Neuronal stem cell (in vitro differentiated cells): ENCODE measurements around the gene PIR.
A peak's percentile ranks its signal among the peaks of the same experiment; 100 is the strongest.

Source experiments
- DNase-seq: peaks from one replicate; pipeline ENCODE4 v3.0.0-alpha.2; 2013; ENCODE audit warnings: low spot score
- H2AFZ ChIP-seq: one replicate; pipeline ENCODE4 v1.6.1; 2013; ENCODE audit warnings: mild to moderate bottlenecking, low read length, inconsistent platforms
- H2AK5ac ChIP-seq: 2 replicates; pipeline ENCODE4 v1.6.1; 2013; ENCODE audit warnings: low read depth, mild to moderate bottlenecking, inconsistent platforms, low read length, moderate library complexity, mixed read lengths
- H2BK120ac ChIP-seq: 2 replicates; pipeline ENCODE4 v1.6.1; 2013; ENCODE audit warnings: low read depth, mild to moderate bottlenecking, inconsistent platforms, low read length, moderate library complexity, mixed read lengths
- H2BK12ac ChIP-seq: one replicate; pipeline ENCODE4 v1.6.1; 2013; ENCODE audit warnings: low read length, inconsistent platforms
- H2BK15ac ChIP-seq: 2 replicates; pipeline ENCODE4 v1.6.1; 2013; ENCODE audit warnings: mild to moderate bottlenecking, low read length, inconsistent platforms, mixed read lengths
- H2BK5ac ChIP-seq: one replicate; pipeline ENCODE4 v1.6.1; 2013; ENCODE audit warnings: inconsistent platforms, mild to moderate bottlenecking, low read length, moderate library complexity
- H3K14ac ChIP-seq: one replicate; pipeline ENCODE4 v1.6.1; 2013; ENCODE audit warnings: low read length, inconsistent platforms
- H3K18ac ChIP-seq: 2 replicates; pipeline ENCODE4 v1.6.1; 2013; ENCODE audit warnings: low read length, inconsistent platforms
- H3K23ac ChIP-seq: 2 replicates; pipeline ENCODE4 v1.6.1; 2013; ENCODE audit warnings: low read depth, mild to moderate bottlenecking, mixed read lengths, low read length, inconsistent platforms; ENCODE audit not compliant: poor library complexity
- H3K27ac ChIP-seq: replicated peaks from 3 replicates; pipeline ENCODE4 v1.5.1; 2013; ENCODE audit warnings: low read length, inconsistent platforms
- H3K27me3 ChIP-seq, 3 experiments: 2 replicates each; pipeline ENCODE4 v1.6.1; 2013; ENCODE audit warnings: low read length in 3 of 3, mild to moderate bottlenecking in 2 of 3, inconsistent platforms in 1 of 3, low read depth in 1 of 3, mixed read lengths in 1 of 3, moderate library complexity in 1 of 3; ENCODE audit not compliant: control insufficient read depth in 3 of 3, insufficient read depth in 3 of 3
- H3K36me3 ChIP-seq, 2 donors: replicated peaks in 1 of 2; 2 replicates each; pipeline ENCODE4 v1.6.1; 2013; ENCODE audit warnings: low read length in 2 of 2; ENCODE audit not compliant: control insufficient read depth in 2 of 2, insufficient read depth in 2 of 2
- H3K4ac ChIP-seq: 2 replicates; pipeline ENCODE4 v1.6.1; 2013; ENCODE audit warnings: inconsistent platforms, mild to moderate bottlenecking, low read length, moderate library complexity
- H3K4me1 ChIP-seq, 2 donors: 1 replicate in 1 of 2; 2 replicates in 1 of 2; pipeline ENCODE4 v1.6.1; 2013; ENCODE audit warnings: low read length in 2 of 2, low read depth in 1 of 2; ENCODE audit not compliant: control insufficient read depth in 2 of 2, insufficient read depth in 1 of 2
- H3K4me2 ChIP-seq: one replicate; pipeline ENCODE4 v1.6.1; 2013; ENCODE audit warnings: mild to moderate bottlenecking, low read length, inconsistent platforms; ENCODE audit not compliant: insufficient read depth, poor library complexity, severe bottlenecking
- H3K4me3 ChIP-seq, 2 donors: 2 replicates each; pipeline ENCODE4 v1.5.1; 2013; ENCODE audit warnings: low read length in 2 of 2, mild to moderate bottlenecking in 2 of 2, inconsistent platforms in 1 of 2, moderate library complexity in 1 of 2
- H3K79me1 ChIP-seq: one replicate; pipeline ENCODE4 v1.6.1; 2013; ENCODE audit warnings: low read depth, mild to moderate bottlenecking, inconsistent platforms, low read length, moderate library complexity
- H3K9ac ChIP-seq: one replicate; pipeline ENCODE4 v1.6.1; 2013; ENCODE audit warnings: mild to moderate bottlenecking, low read depth, low read length, inconsistent platforms; ENCODE audit not compliant: poor library complexity
- H3K9me3 ChIP-seq, 2 donors: replicated peaks in 1 of 2; 2 replicates each; pipeline versions ENCODE3 to v1.6.1; 2013; ENCODE audit warnings: low read length in 2 of 2, mild to moderate bottlenecking in 2 of 2, inconsistent platforms in 1 of 2, low read depth in 1 of 2, mixed read lengths in 1 of 2, moderate library complexity in 1 of 2; ENCODE audit not compliant: control insufficient read depth in 2 of 2, insufficient read depth in 1 of 2
- H4K8ac ChIP-seq: one replicate; pipeline ENCODE4 v1.6.1; 2013; ENCODE audit warnings: low read depth, mild to moderate bottlenecking, inconsistent platforms, low read length, moderate library complexity
- H4K91ac ChIP-seq: one replicate; pipeline ENCODE4 v1.6.1; 2013; ENCODE audit warnings: low read length, low read depth, mild to moderate bottlenecking, inconsistent platforms; ENCODE audit not compliant: poor library complexity
- WGBS, 2 donors: extraction: QIAGEN DNeasy Blood & Tissue Kit; methylation state at CpG; one replicate each; pipeline ENCODE4 v1.1.7; 2013; ENCODE audit warnings: missing lambda C conversion rate in 2 of 2, mixed read lengths in 1 of 2; ENCODE audit not compliant: insufficient read length in 2 of 2, insufficient replicate concordance in 1 of 2; ENCODE audit errors: extremely low coverage in 2 of 2; 5-methylcytosine and 5-hydroxymethylcytosine counted together

The PIR gene

DNA sequence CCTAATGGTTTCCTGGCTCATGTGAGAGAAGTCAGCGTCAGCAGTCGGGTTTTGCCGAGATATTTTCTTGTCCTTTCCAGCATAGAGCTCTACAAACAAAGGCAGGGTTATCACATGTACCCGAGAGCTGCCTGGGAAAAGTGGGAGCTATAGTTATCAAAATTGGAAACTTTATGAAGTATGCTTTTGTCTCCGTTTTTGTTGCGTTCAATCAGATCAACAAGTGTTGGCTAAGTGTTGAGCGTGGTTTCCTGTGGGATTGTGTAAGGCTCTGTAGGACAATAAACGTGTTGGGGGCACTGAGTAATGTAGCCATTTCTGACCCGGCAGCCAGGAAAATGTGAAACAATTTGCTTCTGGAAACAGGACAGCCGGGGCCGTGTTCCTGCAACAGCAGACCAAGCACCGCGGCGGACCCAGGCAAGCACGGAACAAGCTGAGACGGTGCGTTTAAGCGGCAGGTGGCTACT lies 7.4 kb upstream of the PIR start, which contains the start of gene BMX:
TSS of gene BMX (plus strand) at position 311 of the 470 bp plus-strand sequence. CDS start 7,547 bp downstream, outside the sequence.
- H3K4me1 ChIP-seq: no peaks in the 10 kb centered on the region
- H3K27ac ChIP-seq: no peak within 1 kb of the TSS
- H2BK12ac ChIP-seq: no peak within 1 kb of the TSS
- H4K8ac ChIP-seq: no peak within 1 kb of the TSS
- no peaks in the 10 kb centered on the region for H3K79me1 ChIP-seq
- no peak within 1 kb of the TSS for H2BK5ac ChIP-seq
- no peak within 1 kb of the TSS for H3K14ac ChIP-seq
- peak within 1 kb of the TSS; percentile 14 for H2AFZ ChIP-seq
- H2BK15ac ChIP-seq: no peak within 1 kb of the TSS
- no peak within 1 kb of the TSS for H4K91ac ChIP-seq
- H2AK5ac ChIP-seq: no peak within 1 kb of the TSS
- no peaks in the 10 kb centered on the region for H3K36me3 ChIP-seq
- H3K4ac ChIP-seq: no peak within 1 kb of the TSS
- no peak within 1 kb of the TSS for H3K18ac ChIP-seq
- H3K9me3 ChIP-seq: no peaks in the 10 kb centered on the region
- WGBS, 2 donors: no CpG with 5 or more reads among the region's 18 CpGs
- H3K4me3 ChIP-seq: no peak within 1 kb of the TSS
- DNase-seq: no peak
- H3K4me2 ChIP-seq: no peak within 1 kb of the TSS
- no peak within 1 kb of the TSS for H2BK120ac ChIP-seq
- no peaks in the 10 kb centered on the region for H3K27me3 ChIP-seq
- no peak within 1 kb of the TSS for H3K23ac ChIP-seq
- no peak within 1 kb of the TSS for H3K9ac ChIP-seq

DNA sequence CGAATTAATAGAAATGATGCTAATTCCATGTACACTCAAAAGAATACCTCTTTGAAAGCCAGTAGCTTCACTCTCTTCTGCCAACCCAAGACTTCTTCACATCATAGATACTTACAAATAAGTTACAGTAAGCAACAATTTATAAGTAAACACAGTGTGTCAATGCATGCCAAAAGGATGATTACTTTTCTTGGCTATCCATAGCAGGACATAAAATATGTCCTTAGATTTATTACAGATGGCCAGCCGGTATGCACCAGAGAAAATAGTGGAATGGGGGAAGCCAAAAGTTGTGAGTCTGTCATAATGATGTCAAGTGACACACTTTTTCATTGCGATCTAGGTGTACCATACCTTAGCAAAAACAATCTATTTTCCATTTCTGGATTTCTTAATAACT lies 6.8 kb upstream of the PIR start:
- Histone ChIP-seq H3K79me1 (no peaks in the 10 kb centered on the region), H3K14ac (no peak overlapping the region), H3K4me3 (no peak overlapping the region), H3K18ac (no peak overlapping the region), H4K91ac (no peak overlapping the region), H3K4ac (no peak overlapping the region), H2BK12ac (no peak overlapping the region), H3K4me2 (no peak overlapping the region), H2BK5ac (no peak overlapping the region), H3K27ac (no peak overlapping the region), H3K9me3 (no peaks in the 10 kb centered on the region), H4K8ac (no peak overlapping the region), H3K27me3 (no peaks in the 10 kb centered on the region), H2BK120ac (no peak overlapping the region), H2AFZ (no peak overlapping the region), H3K23ac (no peak overlapping the region), H3K9ac (no peak overlapping the region), H2AK5ac (no peak overlapping the region), H3K4me1 (no peaks in the 10 kb centered on the region), H3K36me3 (no peaks in the 10 kb centered on the region), H2BK15ac (no peak overlapping the region)
- no peak for DNase-seq
- WGBS, 2 donors: no CpG with 5 or more reads among the region's 3 CpGs

GRCh38 chrX:15498741-15499140 lies 5.6 kb upstream of the PIR start:
- no peak overlapping the region for H3K23ac ChIP-seq
- no peaks in the 10 kb centered on the region for H3K79me1 ChIP-seq
- H2BK12ac ChIP-seq: no peak overlapping the region
- H2BK5ac ChIP-seq: no peak overlapping the region
- no peaks in the 10 kb centered on the region for H3K4me1 ChIP-seq
- H3K4ac ChIP-seq: no peak overlapping the region
- no peak overlapping the region for H3K14ac ChIP-seq
- no peak for DNase-seq
- H3K4me2 ChIP-seq: no peak overlapping the region
- H2AFZ ChIP-seq: peak overlapping the region; percentile 21
- no peak overlapping the region for H2BK15ac ChIP-seq
- H4K8ac ChIP-seq: no peak overlapping the region
- no peaks in the 10 kb centered on the region for H3K36me3 ChIP-seq
- H3K9ac ChIP-seq: no peak overlapping the region
- no peak overlapping the region for H2AK5ac ChIP-seq
- no peak overlapping the region for H3K4me3 ChIP-seq
- no peak overlapping the region for H3K18ac ChIP-seq
- H3K27me3 ChIP-seq: no peaks in the 10 kb centered on the region
- no peaks in the 10 kb centered on the region for H3K9me3 ChIP-seq
- no peak overlapping the region for H2BK120ac ChIP-seq
- no peak overlapping the region for H3K27ac ChIP-seq
- H4K91ac ChIP-seq: no peak overlapping the region
- WGBS, 2 donors: no CpG with 5 or more reads among the region's 2 CpGs

GRCh38 chrX:15497865-15498264 lies 4.7 kb upstream of the PIR start:
- Histone ChIP-seq H3K36me3 (no peaks in the 10 kb centered on the region), H2BK12ac (no peak overlapping the region), H2BK120ac (no peak overlapping the region), H3K27ac (no peak overlapping the region), H3K4ac (no peak overlapping the region), H3K14ac (no peak overlapping the region), H2BK15ac (no peak overlapping the region), H3K4me2 (no peak overlapping the region), H2AK5ac (no peak overlapping the region), H3K27me3 (no peaks in the 10 kb centered on the region), H3K23ac (no peak overlapping the region), H3K79me1 (no peaks in the 10 kb centered on the region), H3K18ac (no peak overlapping the region), H4K8ac (no peak overlapping the region), H3K9me3 (no peaks in the 10 kb centered on the region), H2AFZ (no peak overlapping the region), H3K9ac (no peak overlapping the region), H4K91ac (no peak overlapping the region), H3K4me1 (peaks cover 0 to under 1% of the 10 kb centered on the region in 2 donors), H2BK5ac (no peak overlapping the region), H3K4me3 (no peak overlapping the region)
- no CpG with 5 or more reads among the region's 4 CpGs for WGBS, 2 donors
- DNase-seq: peak; percentile 39
